HepG2 (cell line): ENCODE data around the gene RNF114. TPM values are rescaled to one million over a fixed set of nuclear protein-coding genes. Genes with fewer than 3 reads are reported as not detected.

Source experiments
- ARNTL ChIP-seq: sonication (generic); formaldehyde crosslinking; IDR thresholded peaks from 2 replicates; pipeline ENCODE4 v1.4.0; 2020; ENCODE audit warnings: mild to moderate bottlenecking, missing genetic modification reagents
- ERF ChIP-seq: IDR thresholded peaks from 2 replicates; pipeline ENCODE4 v1.6.1; 2018; ENCODE audit warnings: missing biosample characterization, missing genetic modification reagents
- GFI1 ChIP-seq: sonication (generic); formaldehyde crosslinking; IDR thresholded peaks from 2 replicates; pipeline ENCODE4 v1.5.0; 2020; ENCODE audit warnings: missing genetic modification reagents, mild to moderate bottlenecking, borderline replicate concordance
- KAT8 ChIP-seq: IDR thresholded peaks from 2 replicates; pipeline ENCODE4 v1.6.1; 2016; ENCODE audit warnings: missing genetic modification reagents, missing compliant biosample characterization
- KDM5A ChIP-seq: fragments of 200-600 bp; sonication (generic); IDR thresholded peaks from 2 replicates; pipeline ENCODE4 v1.7.0; 2018; ENCODE audit warnings: antibody characterized with exemption, mild to moderate bottlenecking, low read length, borderline replicate concordance
- MED8 ChIP-seq: sonication (generic); formaldehyde crosslinking; IDR thresholded peaks from 2 replicates; pipeline ENCODE4 v1.8.1; 2023; ENCODE audit warnings: mild to moderate bottlenecking, missing genetic modification reagents; ENCODE audit not compliant: insufficient replicate concordance
- MYC ChIP-seq: sonication (generic); formaldehyde crosslinking; IDR thresholded peaks from 2 replicates; pipeline ENCODE4 v1.9.0; 2021; ENCODE audit warnings: missing genetic modification reagents, borderline replicate concordance
- SNRNP70 ChIP-seq: fragments of 200-400 bp; formaldehyde crosslinking; IDR thresholded peaks from 2 replicates; pipeline ENCODE4 v1.6.1; 2017; ENCODE audit warnings: mild to moderate bottlenecking, low read depth, low read length, moderate library complexity
- SRY ChIP-seq: sonication (generic); formaldehyde crosslinking; IDR thresholded peaks from 2 replicates; pipeline ENCODE4 v1.8.0; 2022; ENCODE audit warnings: mild to moderate bottlenecking, missing genetic modification reagents
- ZBTB1 ChIP-seq: sonication (generic); formaldehyde crosslinking; IDR thresholded peaks from 2 replicates; pipeline ENCODE4 v1.4.0; 2020; ENCODE audit warnings: missing genetic modification reagents, borderline replicate concordance
- ZNF282 ChIP-seq: fragments of 450-650 bp; IDR thresholded peaks from 2 replicates; pipeline ENCODE4 v1.6.1; 2018; ENCODE audit not compliant: partially characterized antibody
- ZNF382 ChIP-seq: sonication (generic); formaldehyde crosslinking; IDR thresholded peaks from 2 replicates; pipeline ENCODE4 v1.5.0; 2020; ENCODE audit warnings: missing genetic modification reagents, mild to moderate bottlenecking, borderline replicate concordance
- ZNF605 ChIP-seq: sonication (generic); formaldehyde crosslinking; IDR thresholded peaks from 2 replicates; pipeline ENCODE4 v1.8.0; 2022; ENCODE audit warnings: mild to moderate bottlenecking, missing genetic modification reagents
- ZNF746 ChIP-seq: sonication (generic); formaldehyde crosslinking; IDR thresholded peaks from 2 replicates; pipeline ENCODE4 v1.8.0; 2022; ENCODE audit warnings: mild to moderate bottlenecking, missing genetic modification reagents
- polyA plus RNA-seq, 8 experiments: library from polyadenylated mRNA; depleted of rRNA in 3 of 8; stranded (reverse) in 7 of 8; unstranded in 1 of 8; fragments of >200 nt; fragmentation: Illumina TruSeq in 4 of 8; extraction: Trizol in 4 of 8; gene quantifications; 2 replicates each; pipeline versions ENCODE4 v1.2.1 to v1.2.3, GENCODE V29; 2011 to 2016; ENCODE audit warnings: low read depth in 4 of 8, missing spikeins in 1 of 8, mixed read lengths in 1 of 8; ENCODE audit not compliant: insufficient read depth in 1 of 8
- total RNA-seq, 5 experiments: library from RNA; depleted of rRNA; stranded (reverse); fragments of >200 nt; fragmentation: Illumina TruSeq; extraction: Trizol; gene quantifications; 2 replicates each; pipeline ENCODE4 v1.2.3, GENCODE V29; 2016; ENCODE audit warnings: low read depth in 1 of 5
- TF ChIP-seq, protein P1 (sequence below): sonication (generic); formaldehyde crosslinking; IDR thresholded peaks from 2 replicates; pipeline ENCODE4 v1.4.0; 2020; ENCODE audit warnings: missing genetic modification reagents
- TF ChIP-seq, protein P2 (sequence below): sonication (generic); formaldehyde crosslinking; IDR thresholded peaks from 2 replicates; pipeline ENCODE4 v1.8.1; 2023; ENCODE audit warnings: missing genetic modification reagents, inconsistent platforms, borderline replicate concordance
- TF ChIP-seq, protein P3 (sequence below): sonication (generic); formaldehyde crosslinking; IDR thresholded peaks from 2 replicates; pipeline ENCODE4 v1.5.1; 2020; ENCODE audit warnings: mild to moderate bottlenecking, moderate library complexity, missing genetic modification reagents
- TF ChIP-seq, protein P4 (sequence below), 2 experiments: sonication (generic) in 1 of 2; formaldehyde crosslinking in 1 of 2; IDR thresholded peaks; 2 replicates each; pipeline versions ENCODE4 v1.6.1 to v1.9.0; 2014 to 2022; ENCODE audit warnings: antibody characterized with exemption in 1 of 2, borderline replicate concordance in 1 of 2, inconsistent platforms in 1 of 2, low read depth in 1 of 2, missing genetic modification reagents in 1 of 2

The RNF114 gene
- total and polyA plus RNA-seq, 2 of the 13 experiments (the other 11 are each of a cell fraction or from before 2014, with no cell fraction given): 119 to 126 TPM

DNA sequence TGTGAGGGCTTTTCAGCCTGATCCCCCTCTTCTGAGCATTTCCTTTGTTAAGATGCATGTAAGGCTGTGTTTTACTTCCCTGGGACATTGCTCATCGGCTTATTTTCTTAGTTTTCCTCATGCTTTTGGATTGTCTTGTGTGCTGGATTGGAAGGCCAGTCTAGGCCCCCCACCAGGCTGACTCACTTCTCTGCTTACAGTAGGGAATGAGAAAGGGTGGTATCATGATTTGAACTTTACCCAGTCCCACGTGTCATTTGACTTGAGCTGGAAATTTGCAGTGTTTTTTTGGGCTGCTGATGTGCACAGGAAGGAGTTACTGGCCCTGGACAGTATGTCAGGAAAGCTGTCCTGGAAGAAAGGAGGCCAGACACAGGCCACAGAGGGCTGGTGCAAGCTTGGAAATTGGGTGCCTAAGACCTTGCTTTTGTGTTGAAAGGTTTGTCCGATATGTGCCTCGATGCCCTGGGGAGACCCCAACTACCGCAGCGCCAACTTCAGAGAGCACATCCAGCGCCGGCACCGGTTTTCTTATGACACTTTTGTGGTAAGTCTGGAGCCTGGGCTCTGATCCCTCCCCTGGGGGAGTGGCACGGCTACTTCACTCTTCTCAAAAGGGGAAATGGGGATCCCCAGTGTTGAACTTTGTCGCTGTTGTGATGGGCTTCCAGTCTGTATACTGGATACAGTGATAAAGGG is 12.8 kb downstream of the RNF114 start (continued):
- TF ChIP-seq SNRNP70: no peak
- no peak for TF ChIP-seq MED8 (CRISPR knock-in tag)
- TF ChIP-seq, protein P1, sequence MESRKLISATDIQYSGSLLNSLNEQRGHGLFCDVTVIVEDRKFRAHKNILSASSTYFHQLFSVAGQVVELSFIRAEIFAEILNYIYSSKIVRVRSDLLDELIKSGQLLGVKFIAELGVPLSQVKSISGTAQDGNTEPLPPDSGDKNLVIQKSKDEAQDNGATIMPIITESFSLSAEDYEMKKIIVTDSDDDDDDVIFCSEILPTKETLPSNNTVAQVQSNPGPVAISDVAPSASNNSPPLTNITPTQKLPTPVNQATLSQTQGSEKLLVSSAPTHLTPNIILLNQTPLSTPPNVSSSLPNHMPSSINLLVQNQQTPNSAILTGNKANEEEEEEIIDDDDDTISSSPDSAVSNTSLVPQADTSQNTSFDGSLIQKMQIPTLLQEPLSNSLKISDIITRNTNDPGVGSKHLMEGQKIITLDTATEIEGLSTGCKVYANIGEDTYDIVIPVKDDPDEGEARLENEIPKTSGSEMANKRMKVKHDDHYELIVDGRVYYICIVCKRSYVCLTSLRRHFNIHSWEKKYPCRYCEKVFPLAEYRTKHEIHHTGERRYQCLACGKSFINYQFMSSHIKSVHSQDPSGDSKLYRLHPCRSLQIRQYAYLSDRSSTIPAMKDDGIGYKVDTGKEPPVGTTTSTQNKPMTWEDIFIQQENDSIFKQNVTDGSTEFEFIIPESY (CRISPR knock-in tag): no peak
- TF ChIP-seq KDM5A: no peak
- TF ChIP-seq ARNTL (CRISPR knock-in tag): 0 out of 2 replicates have a peak, but pooled peaks have one; percentile 54
- no peak for TF ChIP-seq ZNF746 (CRISPR knock-in tag)
- TF ChIP-seq ZBTB1 (CRISPR knock-in tag): no peak
- TF ChIP-seq ZNF605: no peak
- no peak for TF ChIP-seq KAT8 (CRISPR knock-in tag)
- TF ChIP-seq, protein P2, sequence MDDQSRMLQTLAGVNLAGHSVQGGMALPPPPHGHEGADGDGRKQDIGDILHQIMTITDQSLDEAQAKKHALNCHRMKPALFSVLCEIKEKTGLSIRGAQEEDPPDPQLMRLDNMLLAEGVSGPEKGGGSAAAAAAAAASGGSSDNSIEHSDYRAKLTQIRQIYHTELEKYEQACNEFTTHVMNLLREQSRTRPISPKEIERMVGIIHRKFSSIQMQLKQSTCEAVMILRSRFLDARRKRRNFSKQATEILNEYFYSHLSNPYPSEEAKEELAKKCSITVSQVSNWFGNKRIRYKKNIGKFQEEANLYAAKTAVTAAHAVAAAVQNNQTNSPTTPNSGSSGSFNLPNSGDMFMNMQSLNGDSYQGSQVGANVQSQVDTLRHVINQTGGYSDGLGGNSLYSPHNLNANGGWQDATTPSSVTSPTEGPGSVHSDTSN: no peak
- TF ChIP-seq ZNF382 (CRISPR knock-in tag): no peak
- TF ChIP-seq SRY (CRISPR knock-in tag): no peak
- no peak for TF ChIP-seq GFI1 (CRISPR knock-in tag)
- TF ChIP-seq, protein P3, sequence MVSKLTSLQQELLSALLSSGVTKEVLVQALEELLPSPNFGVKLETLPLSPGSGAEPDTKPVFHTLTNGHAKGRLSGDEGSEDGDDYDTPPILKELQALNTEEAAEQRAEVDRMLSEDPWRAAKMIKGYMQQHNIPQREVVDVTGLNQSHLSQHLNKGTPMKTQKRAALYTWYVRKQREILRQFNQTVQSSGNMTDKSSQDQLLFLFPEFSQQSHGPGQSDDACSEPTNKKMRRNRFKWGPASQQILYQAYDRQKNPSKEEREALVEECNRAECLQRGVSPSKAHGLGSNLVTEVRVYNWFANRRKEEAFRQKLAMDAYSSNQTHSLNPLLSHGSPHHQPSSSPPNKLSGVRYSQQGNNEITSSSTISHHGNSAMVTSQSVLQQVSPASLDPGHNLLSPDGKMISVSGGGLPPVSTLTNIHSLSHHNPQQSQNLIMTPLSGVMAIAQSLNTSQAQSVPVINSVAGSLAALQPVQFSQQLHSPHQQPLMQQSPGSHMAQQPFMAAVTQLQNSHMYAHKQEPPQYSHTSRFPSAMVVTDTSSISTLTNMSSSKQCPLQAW: peak; percentile 25; the same call in 1 of the 2 replicates
- no peak; the same call in 1 of the 2 replicates for TF ChIP-seq MYC (CRISPR knock-in tag)
- TF ChIP-seq ZNF282: no peak
- no peak for TF ChIP-seq ERF (CRISPR knock-in tag)
- TF ChIP-seq, protein P4, sequence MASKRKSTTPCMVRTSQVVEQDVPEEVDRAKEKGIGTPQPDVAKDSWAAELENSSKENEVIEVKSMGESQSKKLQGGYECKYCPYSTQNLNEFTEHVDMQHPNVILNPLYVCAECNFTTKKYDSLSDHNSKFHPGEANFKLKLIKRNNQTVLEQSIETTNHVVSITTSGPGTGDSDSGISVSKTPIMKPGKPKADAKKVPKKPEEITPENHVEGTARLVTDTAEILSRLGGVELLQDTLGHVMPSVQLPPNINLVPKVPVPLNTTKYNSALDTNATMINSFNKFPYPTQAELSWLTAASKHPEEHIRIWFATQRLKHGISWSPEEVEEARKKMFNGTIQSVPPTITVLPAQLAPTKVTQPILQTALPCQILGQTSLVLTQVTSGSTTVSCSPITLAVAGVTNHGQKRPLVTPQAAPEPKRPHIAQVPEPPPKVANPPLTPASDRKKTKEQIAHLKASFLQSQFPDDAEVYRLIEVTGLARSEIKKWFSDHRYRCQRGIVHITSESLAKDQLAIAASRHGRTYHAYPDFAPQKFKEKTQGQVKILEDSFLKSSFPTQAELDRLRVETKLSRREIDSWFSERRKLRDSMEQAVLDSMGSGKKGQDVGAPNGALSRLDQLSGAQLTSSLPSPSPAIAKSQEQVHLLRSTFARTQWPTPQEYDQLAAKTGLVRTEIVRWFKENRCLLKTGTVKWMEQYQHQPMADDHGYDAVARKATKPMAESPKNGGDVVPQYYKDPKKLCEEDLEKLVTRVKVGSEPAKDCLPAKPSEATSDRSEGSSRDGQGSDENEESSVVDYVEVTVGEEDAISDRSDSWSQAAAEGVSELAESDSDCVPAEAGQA (IDR thresholded peaks at IDR 0.05; ENCODE audit: low read depth): 0 out of 2 replicates have a peak, but pooled peaks have one; percentile 41
- TF ChIP-seq, protein P4 (CRISPR knock-in tag; IDR thresholded peaks at IDR 0.05; ENCODE audit: borderline replicate concordance): no peak
